CD1c-positive myeloid dendritic cell (primary cell): ENCODE data around the gene BMP5.

Experiments
- DNase-seq: peaks from one replicate; pipeline ENCODE4 v3.0.0-alpha.2; 2016; ENCODE audit errors: extremely low spot score

BMP5 gene

DNA sequence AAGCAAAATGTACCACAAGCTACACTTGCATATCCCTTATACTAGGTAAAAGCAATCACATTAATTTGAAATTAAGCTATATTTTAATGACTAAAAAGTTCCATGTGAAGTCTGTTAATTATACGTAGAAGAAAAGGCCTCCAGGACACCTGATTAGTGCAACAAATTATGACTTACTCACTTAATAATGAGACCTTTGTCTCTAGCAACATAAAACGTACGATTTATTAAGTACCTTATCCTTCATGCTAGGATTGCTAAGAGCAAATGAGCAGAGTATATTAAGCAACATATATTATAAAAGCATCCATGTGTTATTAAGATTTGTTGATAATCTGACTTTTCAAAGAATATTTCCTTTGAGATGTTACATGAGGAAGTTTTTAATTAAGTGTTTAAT, 2.5 kb downstream of the BMP5 start:
- no peak for DNase-seq

DNA sequence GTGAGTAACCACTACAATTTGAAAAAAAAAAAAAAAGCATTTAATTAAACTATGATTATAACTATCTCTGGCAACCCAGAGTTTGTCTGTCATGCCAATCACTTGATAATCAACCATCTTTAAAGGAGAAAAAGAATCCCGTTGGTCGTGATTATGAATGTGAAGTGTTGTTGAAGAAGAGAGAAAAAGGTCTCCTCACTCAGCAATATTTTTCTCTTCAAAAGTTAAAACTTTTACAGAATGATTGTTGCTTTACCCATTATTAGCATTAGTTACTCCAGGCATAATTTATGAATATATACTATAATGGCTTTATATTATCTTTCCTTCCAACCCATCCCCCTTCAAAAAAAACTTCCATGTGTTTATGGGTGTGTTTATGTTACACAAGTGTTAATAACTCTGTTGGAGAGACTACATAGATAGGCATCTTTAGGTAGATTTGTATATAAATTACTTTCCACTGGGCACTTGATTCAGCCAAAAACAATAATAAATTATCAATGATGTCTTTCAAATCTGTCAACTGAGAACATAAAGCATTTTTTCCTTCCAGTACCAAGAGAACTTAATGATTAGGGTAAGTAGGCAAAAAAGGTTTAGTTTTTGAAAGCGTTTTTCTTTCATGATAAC, 5.1 kb downstream of the BMP5 start:
- no peak for DNase-seq

DNA sequence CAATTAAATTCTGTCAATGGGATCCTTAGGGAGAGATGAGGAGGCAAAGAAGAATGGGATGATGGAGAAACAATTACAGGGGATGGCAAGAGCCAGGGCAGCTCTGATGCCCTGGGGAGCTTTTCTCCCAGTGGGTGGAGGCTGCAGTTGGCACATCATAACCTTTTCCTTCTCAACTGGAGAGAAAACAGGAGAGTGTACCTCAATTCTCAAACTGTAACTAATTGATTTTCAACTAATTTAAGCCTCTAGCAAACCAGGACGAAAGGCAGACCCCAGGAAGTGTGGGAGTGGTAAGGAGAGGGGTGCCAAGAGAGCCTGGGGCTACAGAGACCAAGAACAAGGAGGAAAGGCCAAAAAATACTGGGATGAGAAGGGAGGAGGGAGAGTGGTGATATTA, 5.7 kb downstream of the BMP5 start:
- no peak for DNase-seq

DNA sequence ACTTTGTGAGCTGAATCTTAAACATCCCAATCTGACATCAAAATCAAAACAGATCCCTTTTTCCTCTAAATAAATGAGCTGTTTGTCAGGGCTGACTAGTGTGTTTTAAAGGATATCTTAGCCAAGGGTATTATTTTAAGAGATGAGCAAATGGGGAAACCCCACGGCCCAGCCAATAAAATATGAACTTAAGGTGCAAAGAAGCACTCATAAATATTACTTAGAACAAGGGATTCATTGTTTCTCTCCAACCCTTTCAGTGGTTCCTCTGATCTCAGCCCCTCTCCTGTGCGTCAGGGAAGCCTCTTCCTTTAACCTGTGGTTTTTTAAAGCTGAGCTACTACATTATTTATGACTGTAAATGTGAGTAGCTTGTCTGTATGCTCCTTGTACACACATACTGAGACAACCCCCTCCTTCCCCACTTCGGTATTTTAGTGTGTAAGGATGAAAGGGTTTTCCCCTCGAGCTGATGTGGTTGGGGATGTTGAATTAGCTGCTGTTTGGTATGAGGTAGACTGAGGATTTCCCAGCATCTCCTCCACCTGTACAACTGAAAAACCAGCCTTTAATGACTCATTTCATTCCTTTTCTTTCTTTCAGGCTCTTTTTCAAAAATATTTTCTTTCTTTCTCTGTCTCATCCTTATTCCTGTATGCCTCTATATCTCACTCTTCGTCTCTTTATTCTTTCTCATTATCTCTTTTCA, 6.5 kb downstream of the BMP5 start:
- no peak for DNase-seq

DNA sequence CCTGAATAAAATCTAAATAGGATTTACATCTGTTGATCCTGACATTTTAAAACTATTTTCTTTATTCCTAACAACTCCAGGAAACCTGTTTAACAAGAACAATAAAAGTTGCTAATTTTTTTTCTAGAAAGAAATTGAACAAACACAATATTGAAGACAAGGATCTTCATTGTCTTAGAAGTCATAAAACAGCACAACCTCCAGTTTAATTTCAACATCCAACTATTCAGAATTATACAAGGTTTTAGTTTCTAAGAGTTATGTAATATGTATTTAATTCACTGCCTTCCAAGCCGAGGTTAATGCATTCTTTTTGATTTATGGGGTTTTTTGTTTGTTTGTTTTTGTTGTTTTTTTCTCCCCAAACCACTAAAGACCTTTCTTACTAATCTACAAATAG, 7.2 kb downstream of the BMP5 start:
- DNase-seq: no peak

DNA sequence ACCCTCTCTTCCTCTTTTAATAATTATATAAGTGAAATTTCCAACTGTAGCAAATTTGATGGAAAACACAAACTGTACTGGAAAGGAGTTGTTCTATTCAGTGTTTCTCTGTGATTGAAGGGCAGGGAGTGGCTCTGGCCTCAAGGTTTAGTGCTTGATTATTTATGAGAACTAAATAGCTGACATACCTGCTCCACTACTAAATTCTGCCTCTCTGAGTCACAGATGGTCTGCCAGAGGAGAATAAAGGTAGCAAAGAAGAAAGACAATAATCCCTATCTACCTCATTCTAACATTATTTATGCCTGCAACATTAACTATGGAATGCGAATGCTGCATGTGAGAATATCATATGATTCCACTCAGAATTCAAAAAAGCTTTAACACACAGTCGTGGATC, 9.3 kb downstream of the BMP5 start:
- DNase-seq: no peak

DNA sequence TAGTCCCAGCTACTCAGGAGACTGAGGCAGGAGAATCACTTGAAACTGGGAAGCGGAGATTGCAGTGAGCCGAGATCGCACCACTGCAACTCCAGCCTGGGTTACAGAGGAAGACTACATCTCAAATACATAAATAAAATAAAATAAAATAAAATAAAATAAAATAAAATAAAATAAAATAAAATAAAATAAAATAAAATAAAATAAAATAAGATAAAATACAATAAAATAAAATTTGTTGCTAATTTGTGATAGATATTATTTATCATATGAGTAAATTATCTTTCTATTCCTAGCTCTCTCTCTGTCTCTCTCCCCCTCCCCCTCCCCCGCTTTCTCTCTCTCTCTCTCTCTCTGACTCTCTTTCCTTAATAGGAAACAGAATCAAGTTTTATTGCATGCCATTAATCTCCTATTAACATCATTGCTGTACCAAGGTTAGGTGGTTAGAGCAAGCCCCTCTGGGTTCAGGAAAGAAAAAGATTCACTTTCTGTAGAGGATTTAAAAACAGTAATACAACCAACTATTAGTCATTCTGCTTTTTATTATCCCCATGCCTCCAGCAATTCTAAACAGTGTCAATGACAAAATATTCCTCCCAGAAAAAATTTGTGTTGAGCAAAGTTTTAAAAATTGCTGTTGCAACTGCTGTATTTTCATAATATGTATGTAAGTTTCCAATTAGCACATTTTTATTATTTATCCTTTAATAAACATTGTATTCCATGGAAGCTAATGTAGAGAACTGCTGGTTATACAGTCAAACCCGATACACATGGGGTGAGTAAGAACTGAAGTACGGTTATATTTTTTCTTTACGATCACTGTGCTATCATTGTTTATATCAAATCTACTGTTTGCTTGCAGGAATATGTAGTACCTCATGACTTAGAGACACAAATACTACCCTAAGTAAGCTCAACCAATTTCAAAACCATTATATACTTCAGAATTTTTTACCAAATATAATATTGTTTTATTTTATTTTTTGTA, 22.1 kb downstream of the BMP5 start:
- no peak for DNase-seq

DNA sequence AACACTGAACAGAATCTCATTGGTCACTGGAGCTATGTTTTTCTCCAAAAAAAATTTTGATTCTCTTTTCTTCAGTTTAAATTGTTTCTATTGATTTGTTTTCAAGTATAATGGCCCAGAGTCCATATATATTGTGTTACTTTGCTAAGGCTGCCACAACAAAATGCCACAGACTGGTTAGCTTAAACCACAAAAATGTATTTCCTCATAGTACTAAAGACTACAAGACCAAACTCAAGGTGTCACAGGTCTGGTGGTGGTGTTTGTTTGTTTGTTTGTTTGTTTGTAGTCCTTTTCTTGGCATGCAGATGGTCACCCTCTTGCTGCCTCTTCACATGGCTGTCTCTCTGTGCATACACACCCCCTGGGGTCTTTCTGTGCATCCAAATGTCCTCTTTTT, 34.0 kb downstream of the BMP5 start:
- no peak for DNase-seq

DNA sequence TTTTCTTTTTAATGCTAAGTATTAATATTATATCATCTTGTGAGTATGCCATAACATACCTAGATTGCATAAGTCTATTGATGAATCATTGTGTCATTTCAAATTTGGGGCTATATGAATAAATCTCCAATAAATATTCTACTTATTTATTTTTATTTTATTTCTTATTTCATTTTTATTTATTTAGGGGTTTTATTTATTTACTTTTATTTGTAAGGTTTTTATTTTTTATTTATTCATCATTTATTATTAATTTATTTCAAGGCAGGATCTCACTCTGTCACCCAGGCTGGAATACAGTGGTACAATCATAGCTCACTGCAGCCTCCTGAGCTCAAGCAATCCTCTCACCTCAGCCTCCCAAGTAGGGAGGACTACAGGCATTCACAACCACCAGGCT, 36.3 kb downstream of the BMP5 start:
- no peak for DNase-seq

DNA sequence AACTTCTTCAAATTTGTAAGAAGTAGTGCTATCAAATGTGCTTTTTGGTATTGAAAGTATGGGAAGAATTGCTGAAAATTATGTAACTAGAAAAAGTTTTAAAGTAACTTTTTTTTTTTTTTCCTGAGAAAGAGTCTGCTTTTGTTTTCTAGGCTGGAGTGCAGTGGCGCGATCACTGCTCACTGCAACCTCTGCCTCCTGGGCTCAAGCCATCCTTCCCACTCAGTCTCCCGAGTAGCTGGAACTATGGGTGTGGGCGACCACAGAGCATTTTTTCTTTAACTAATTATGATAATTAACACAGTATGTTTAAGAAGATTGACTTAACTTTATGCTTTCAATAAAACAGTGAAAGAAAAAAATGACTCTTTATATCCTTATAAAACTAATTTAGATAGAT, 38.4 kb downstream of the BMP5 start:
- no peak for DNase-seq

DNA sequence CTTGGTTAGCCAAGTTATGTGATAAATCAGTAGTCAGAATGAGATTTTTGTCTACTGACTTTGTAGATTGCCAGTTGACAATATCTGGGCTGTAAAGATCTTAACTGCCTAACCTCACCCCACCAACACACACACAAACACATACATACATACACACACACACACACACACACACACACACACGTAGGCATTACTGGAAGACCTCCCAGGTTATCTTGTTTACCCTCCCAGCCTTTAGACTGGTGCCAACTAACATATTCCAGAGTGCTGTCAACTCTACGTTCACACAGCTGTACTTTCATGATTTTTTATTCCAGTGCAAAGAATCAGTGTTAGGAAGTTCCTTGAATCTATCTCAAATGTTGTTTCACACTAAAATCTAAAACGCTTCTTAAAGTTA, 38.9 kb downstream of the BMP5 start:
- no peak for DNase-seq

DNA sequence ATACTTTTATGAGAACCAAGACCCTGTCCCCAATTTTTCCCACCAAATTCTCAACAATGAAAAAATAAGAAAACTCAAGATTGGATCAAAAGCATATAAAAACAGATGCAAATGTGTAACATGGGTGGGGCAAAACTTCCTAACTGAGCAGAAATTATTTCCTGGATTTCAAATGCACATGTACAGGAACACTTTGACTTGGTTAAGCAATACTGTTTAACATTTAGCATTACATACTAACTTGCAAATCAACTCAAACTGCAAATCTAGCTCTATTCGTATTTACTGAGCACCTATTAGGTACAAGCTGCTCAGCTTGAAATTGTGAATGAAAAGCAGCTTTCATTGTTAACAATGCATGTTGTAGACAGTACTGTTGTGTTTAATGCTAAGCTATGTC, 40.2 kb downstream of the BMP5 start:
- DNase-seq: no peak

DNA sequence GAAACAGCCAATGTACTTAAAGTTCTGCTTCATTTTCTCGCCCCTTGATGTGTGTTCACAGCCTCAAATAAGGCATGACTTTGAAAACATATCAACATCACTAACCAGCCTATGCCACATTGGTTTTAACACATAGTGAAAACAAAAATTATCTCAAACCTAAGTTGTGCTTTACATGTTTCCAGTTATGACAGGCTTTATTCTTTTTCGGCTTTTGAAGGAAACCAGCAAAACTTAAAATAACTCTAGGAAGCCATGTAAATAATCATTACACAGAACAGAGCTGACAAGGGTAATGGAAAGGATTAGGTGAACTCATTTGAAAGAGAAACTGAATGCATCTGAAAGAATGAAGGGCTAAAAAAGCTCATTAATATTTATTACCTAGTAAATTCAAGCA, 42.1 kb downstream of the BMP5 start:
- DNase-seq: no peak

DNA sequence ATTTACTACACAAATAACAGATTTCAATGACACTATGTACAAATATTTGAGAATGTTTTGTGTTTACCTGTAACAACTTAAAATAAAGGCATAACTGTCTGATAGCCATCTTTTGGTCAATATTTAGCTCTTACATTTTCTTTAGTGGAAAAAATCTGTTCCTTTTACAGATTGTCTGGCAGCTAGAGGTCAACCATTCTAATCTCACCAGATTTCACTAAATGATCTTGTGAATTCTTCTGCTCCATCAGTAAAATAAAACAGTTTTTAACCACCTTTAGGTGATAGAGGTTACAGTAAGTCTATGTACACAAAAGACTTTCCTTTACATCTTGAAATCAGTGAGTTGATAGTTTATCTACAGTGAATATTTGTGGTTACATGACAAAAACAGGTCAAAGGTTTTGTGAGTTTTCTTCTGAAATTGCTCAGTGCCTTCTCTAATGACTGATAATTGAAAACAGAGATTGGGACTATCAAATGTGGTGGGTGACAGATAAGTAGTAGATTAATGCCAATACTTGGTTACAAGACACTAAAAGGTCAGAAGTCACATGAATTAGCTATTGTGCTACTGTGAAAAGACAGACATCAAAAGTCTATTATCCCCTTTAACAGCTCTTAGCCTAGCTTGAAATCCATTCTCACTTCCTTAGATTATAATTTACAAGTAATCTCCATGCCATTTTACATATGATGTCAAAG, 47.4 kb downstream of the BMP5 start:
- DNase-seq: no peak

DNA sequence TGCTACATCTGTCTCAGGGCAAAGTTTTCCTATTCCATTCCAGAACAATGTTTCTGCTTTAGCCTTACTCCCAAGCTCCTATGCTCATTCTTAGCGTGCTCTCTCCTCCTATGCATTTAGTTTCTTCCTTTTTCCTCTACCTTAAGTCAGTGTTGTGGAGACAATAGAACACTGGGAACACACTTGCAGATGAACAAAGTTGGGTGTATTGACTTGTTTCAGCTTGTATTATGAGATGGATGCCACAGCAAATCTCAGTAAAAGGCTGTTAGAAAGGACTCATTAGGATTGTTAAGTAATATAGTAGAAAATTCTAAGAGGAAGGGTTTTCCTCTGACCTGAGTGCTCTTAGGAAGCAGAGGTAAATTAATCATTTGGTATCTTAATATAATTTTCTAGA, 48.4 kb downstream of the BMP5 start:
- DNase-seq: no peak

DNA sequence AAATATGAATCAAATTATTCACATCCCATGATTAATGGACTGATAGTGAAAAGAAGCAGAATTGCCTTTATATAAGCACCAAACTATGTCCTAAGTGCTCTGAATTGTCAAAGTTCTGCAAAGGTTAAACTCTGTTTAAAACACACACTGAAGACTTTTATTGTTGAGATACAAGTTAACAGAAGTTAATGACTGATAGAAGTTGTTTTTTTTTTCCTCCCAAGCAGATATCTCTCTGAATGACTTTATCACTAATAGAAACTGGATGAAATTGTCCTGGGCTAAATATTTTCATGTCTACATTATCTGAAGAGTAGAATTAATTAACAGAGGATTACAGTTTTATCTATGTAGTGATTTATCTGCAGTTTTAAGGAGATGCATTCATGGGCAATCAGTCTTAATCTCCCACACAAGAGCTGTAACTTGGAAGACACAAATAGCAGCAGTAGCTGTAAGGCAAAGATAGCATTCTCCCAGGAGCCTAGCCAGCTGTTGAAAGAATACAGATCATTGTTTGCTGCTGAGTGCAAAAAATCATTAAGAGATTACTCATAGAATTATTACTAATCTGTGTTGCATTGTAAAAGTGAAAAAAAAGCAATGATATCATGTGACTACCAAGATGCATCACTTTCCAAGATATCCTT, 49.9 kb downstream of the BMP5 start:
- no peak for DNase-seq

DNA sequence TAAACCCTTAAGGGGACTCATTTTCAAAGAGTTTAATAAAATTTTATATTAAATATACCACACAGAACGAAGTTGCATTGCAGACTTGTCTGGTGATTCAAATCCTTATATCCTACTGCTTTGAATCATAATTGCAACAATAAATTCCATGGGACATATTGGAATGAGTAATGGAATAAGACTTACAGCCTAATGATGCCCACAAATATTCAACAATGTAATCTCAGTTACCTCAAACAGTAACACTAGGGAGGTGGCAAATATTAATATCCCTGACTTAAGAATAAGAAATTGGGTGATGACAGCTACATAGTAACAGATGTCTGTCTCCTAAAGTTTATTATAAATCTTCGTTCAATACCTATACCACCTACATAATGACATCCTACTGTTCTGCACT, 52.6 kb downstream of the BMP5 start:
- DNase-seq: no peak

DNA sequence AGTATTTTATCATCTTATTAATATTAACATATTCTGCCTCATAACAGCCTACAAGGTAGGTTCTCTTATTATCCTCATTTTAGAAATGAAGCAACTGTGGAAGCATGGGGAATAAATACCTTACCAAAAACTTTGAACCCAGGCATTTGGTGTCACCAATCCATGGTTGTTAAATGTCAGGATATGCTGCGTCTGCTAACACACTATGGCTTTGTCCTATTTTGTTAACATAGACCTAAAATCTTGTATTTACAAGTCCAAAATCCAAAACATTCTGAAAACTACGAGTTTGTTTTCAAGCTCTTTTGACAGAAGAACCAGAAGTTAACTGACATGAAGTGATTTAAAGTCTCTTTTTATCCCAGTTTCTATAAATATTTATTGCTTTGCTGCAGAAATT, 53.4 kb downstream of the BMP5 start:
- DNase-seq: no peak

DNA sequence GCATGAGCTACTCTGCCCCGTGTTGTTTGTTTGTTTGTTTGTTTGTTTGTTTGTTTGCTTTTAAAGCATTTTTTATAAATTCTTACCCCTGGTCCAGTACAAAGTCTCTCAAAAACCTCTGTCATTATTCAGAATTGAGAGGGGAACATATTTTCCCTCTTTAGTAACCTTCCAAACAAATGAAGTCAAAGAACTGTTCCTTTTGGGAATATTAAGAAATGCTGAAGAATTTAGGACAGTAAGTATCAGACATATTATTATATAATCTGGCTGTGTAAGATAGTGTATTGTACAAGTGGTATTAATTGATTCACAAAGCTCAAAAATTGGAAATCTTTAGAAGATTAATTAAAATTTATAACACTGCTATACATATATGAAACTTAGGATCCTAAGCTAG, 54.7 kb downstream of the BMP5 start:
- no peak for DNase-seq

DNA sequence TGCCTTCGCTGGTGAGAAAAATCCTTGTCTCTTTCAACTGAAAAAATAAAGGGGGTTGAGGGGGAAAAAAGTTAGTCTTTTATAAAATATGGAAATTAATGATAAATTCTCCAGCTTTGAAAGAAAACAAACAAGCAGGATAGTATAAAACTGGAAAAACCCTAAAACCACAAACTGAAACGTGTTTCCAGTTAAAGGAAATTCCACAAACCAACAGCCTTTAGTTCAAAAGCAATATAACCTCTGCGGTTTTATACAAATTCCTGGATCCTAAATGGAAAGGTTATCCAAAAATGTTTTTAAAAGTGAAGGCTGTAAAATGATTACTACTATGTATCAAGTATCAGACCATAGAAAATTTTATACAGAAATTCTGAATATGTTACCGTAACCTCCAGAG, 55.6 kb downstream of the BMP5 start:
- DNase-seq: no peak

DNA sequence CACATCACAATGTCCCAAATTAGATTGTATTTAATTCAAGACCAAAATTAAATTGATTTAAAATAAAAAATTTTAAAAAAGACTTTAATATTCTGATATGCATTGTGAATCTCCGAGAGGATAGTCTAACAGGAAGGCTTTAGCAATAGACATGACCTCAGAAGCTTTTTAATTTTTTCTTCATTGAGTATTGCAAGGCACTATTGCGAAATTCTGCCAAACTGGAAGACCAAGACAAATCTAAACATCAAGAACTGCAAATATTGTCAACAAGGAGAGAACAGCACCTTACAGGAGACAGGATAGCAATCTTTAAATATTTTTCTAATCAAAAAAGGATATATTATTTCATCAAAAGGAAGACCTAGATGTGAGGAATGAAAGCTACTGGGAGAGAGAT, 56.9 kb downstream of the BMP5 start:
- DNase-seq: no peak

DNA sequence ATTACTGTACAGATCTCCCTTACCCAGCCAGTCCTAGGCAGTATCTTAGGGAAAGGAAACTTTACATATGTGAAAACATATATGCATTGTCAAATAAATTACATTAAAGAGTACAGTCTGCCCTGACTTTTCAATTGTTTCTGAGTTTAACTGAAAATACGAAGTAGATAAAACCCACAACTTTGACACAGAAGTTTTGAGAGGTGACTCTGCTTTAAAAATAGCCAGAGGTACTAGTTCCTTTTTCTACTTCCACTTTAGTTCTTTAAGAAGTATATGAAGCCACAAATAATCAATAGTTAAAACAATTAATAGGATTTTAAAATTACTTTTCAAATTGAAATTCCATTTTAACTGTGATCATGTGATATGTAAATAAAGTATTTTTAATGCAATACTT, 62.9 kb downstream of the BMP5 start:
- no peak for DNase-seq
